ENCODE results near the gene SMAD3.

DNA sequence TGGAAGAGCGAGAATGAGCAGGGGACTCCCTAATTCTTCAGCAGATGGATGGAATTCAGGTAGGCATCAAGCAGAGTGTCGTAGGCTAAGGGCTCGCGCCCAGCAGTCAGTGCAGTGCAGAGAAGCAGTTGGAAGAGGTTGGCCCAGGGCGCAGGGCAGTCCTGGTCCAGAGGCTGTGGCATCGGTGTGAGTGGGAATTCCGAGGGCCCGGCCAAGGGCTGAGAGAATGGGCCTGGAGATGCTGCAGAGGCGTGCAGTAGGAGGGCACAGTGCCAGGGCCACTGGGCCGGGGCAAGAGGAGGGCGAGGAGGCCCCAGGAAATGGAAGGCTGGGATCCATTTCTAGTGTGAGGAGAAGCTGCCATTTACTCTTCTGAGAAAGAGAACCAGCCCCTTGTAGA lies 114.6 kb downstream of the SMAD3 start:
- no peak for TF ChIP-seq EZH2 (IDR thresholded peaks at IDR 0.05; ENCODE audit: insufficient read depth, poor library complexity, severe bottlenecking)
- TF ChIP-seq EZH2phosphoT487 (IDR thresholded peaks at IDR 0.05; ENCODE audit: insufficient read depth, low read depth), result no peak
